Type B pancreatic cell (in vitro differentiated cells): ENCODE measurements around the gene ATP6V0E2. TPM values are rescaled to one million over a fixed set of nuclear protein-coding genes. Genes with fewer than 3 reads are reported as not detected.

ENCODE experiments used
- DNase-seq: peaks from one replicate; pipeline ENCODE4 v3.0.0; 2021; ENCODE audit warnings: mixed read lengths; ENCODE audit not compliant: unreplicated experiment; ENCODE audit errors: extremely low spot score
- H3K27ac Mint-ChIP-seq: 2 replicates; pipeline ENCODE4 v1.8.0; 2021; ENCODE audit warnings: mild to moderate bottlenecking, mixed read lengths
- H3K27me3 Mint-ChIP-seq: 2 replicates; pipeline ENCODE4 v1.8.0; 2021; ENCODE audit warnings: mixed read lengths
- H3K36me3 Mint-ChIP-seq: 2 replicates; pipeline ENCODE4 v1.8.0; 2021; ENCODE audit warnings: mixed read lengths
- H3K4me1 Mint-ChIP-seq: one replicate; pipeline ENCODE4 v1.8.0; 2021; ENCODE audit warnings: mixed read lengths; ENCODE audit not compliant: unreplicated experiment
- H3K4me3 Mint-ChIP-seq: 2 replicates; pipeline ENCODE4 v1.8.0; 2021; ENCODE audit warnings: mild to moderate bottlenecking, mixed read lengths
- H3K9me3 Mint-ChIP-seq: 2 replicates; pipeline ENCODE4 v1.8.0; 2021; ENCODE audit warnings: mixed read lengths
- CTCF ChIP-seq: fragments of 200-600 bp; sonication (generic); conservative IDR thresholded peaks from 2 replicates; pipeline ENCODE4 v1.5.0; 2021; ENCODE audit warnings: antibody characterized with exemption, mild to moderate bottlenecking
- total RNA-seq: library from RNA; stranded (reverse); gene quantifications from 2 replicates; pipeline ENCODE4 v1.2.1, GENCODE V29; 2021; ENCODE audit warnings: low replicate concordance

ATP6V0E2 gene
- total RNA-seq, 1 donor from 2014 or later, result 36.8 TPM

- H3K27ac Mint-ChIP-seq, result no peak overlapping the region
- H3K4me1 Mint-ChIP-seq, result peaks cover 35% of the 10 kb centered on the region
- no peak for TF ChIP-seq CTCF
- no peaks in the 10 kb centered on the region for H3K9me3 Mint-ChIP-seq
- no peaks in the 10 kb centered on the region for H3K27me3 Mint-ChIP-seq
- no peak overlapping the region for H3K4me3 Mint-ChIP-seq
- no peak for DNase-seq
- H3K36me3 Mint-ChIP-seq, result no peaks in the 10 kb centered on the region
These were observed 5.5 kb downstream of the ATP6V0E2 start for GRCh38 chr7:149879271-149879743.

DNA sequence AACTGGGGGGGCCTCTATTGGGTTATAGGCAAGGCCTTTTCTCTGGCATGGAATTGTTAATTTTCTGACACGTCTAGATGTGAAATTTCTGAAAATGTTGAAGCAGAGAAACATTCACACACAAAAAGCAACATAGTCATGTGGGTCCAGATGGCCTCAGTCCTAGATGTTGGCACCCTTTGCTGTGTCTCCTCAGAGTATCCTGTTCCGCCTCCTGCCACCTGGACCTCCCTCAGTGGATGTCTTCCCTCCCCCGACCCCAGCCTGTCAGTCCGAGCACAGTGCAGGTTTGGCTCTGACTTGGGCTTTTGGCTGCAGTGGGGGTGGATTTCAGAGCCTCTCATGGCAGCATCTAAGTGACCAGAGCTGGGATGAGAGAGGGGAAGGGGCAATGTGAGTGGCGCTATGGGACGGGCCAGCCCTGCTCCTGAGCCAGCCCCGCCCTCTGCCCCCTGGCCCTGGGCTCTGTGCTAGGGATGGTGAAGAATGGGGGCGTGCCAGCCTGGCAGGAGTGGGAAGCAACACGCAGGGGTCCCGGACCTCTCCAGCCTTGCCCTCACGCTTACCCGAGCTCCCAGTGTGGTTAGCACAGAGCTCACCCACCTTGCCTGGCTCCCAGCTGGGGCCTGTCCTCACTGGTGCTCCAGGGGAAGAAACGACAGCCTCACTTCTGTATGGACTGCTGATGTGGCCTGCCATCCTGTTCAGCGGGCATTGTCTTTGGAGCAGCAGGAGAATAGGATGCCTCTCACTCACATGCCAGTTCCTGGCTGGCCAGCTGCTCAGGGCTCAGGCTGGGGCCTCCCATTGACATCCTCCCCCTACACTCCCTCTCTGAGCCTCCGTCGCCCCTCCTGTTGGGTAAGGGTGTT lies 6.2 kb downstream of the ATP6V0E2 start:
- H3K27me3 Mint-ChIP-seq, result no peaks in the 10 kb centered on the region
- TF ChIP-seq CTCF, result no peak
- H3K4me1 Mint-ChIP-seq, result peaks cover 29% of the 10 kb centered on the region
- DNase-seq, result no peak
- no peak overlapping the region for H3K4me3 Mint-ChIP-seq
- H3K9me3 Mint-ChIP-seq, result no peaks in the 10 kb centered on the region
- no peaks in the 10 kb centered on the region for H3K36me3 Mint-ChIP-seq
- no peak overlapping the region for H3K27ac Mint-ChIP-seq

- DNase-seq, result no peak
- Mint-ChIP-seq H3K27ac (peak overlapping the region; percentile 53), H3K36me3 (no peaks in the 10 kb centered on the region), H3K9me3 (no peaks in the 10 kb centered on the region), H3K4me3 (no peak overlapping the region), H3K4me1 (peaks cover 31% of the 10 kb centered on the region), H3K27me3 (no peaks in the 10 kb centered on the region)
- no peak for TF ChIP-seq CTCF
These were observed 7.0 kb downstream of the ATP6V0E2 start for GRCh38 chr7:149880638-149881311.

DNA sequence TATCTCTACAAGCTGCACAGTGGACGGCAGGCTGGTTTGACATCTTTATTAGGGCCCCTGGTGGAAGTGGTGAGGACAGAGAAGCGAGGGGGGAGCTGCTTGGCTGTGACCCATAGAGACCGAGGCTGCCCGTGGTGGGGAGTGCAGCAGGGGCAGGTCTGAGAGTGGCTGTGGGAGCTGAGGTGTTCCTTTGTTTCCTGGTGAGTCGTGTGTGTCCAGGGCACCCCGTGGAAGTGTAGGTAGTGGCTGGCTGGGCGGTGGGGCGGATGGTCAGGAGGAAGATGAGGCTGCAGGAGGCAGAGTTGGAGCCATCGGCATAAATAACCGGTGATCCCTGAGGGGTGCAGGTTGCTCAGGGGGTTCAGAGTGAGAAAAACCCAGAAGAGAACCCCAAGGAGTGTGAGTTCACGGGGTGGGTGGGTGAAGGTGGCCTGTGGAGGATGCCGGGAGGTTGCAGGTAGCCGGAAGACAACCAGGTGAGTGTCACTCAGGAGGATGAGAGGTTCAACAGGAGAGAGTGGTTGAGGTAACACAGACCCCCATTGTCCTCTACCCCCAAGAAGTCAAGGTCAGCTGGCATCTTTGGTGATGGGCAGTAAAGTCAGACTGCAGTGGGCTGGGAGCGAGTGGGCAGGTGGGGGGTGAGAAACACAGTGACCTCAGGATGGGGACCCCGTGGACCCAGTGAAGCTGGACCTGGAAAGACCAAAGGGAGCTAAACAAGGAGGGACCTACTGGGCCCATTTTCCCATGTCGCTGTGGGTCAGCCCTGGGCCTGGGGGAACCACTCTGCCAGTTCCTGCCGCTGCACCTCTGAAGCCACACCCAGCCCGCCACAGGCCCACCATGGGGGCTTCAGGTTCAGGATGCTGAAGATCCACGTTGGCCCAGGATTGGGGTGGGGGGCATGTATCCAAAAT lies 7.8 kb downstream of the ATP6V0E2 start:
- Mint-ChIP-seq H3K36me3 (no peaks in the 10 kb centered on the region), H3K4me3 (no peak overlapping the region), H3K9me3 (no peaks in the 10 kb centered on the region), H3K4me1 (peaks cover 31% of the 10 kb centered on the region), H3K27me3 (no peaks in the 10 kb centered on the region), H3K27ac (peak overlapping the region; percentile 53)
- no peak for TF ChIP-seq CTCF
- no peak for DNase-seq
